B cell (primary cell): Measurements from ENCODE around the gene OR1E2. TPM values are rescaled to one million over a fixed set of nuclear protein-coding genes. Genes with fewer than 3 reads are reported as not detected.
"Not testable (repeated sequence)": the region's sequence is repeated elsewhere in the genome, so short reads cannot be mapped to it uniquely, and the experiment has no call there.

ENCODE experiments used
- ATAC-seq: fragments of 200-7000 bp; cut with Tn5 transposase; one replicate; pipeline ENCODE4 v1.10.0; 2021; ENCODE audit warnings: low read depth, mild to moderate bottlenecking, moderate number of reproducible peaks, moderate library complexity
- CTCF ChIA-PET: fragments of 350-600 bp; sonication (Branson Sonifier 250); formaldehyde crosslinking; loops from one replicate; lab custom pipeline; 2021; ENCODE audit warnings: antibody characterized with exemption, inconsistent platforms; lab: Charles Lee
- POLR2A ChIA-PET: fragments of 350-600 bp; sonication (Branson Sonifier 250); formaldehyde crosslinking; loops from one replicate; lab custom pipeline; 2021; ENCODE audit warnings: antibody characterized with exemption; lab: Charles Lee
- DNase-seq: peaks from one replicate; pipeline ENCODE4 v3.0.0; 2013
- H2AFZ ChIP-seq: 2 replicates; pipeline ENCODE4 v1.6.1; 2012; ENCODE audit warnings: mild to moderate bottlenecking, low read depth, low read length; ENCODE audit not compliant: insufficient read depth, poor library complexity, severe bottlenecking
- H3K27ac ChIP-seq, 2 donors: 1 replicate in 1 of 2; 2 replicates in 1 of 2; pipeline ENCODE4 v1.5.1; 2012 to 2013; ENCODE audit warnings: low read length in 2 of 2, mild to moderate bottlenecking in 2 of 2, moderate library complexity in 1 of 2
- H3K27me3 ChIP-seq, 4 experiments: fragments of 200-600 bp in 1 of 4; sonication (generic) in 1 of 4; replicated peaks in 1 of 4; 1 replicate in 2 of 4; 2 replicates in 2 of 4; pipeline versions ENCODE4 v1.6.1 to v1.7.0; 2013 to 2016; ENCODE audit warnings: low read length in 3 of 4, mild to moderate bottlenecking in 2 of 4, mixed read lengths in 1 of 4, moderate library complexity in 1 of 4; ENCODE audit not compliant: insufficient read depth in 4 of 4, control insufficient read depth in 3 of 4; ENCODE audit errors: control extremely low read depth in 1 of 4
- H3K36me3 ChIP-seq, 2 experiments: replicated peaks in 1 of 2; 1 replicate in 1 of 2; 2 replicates in 1 of 2; pipeline versions ENCODE4 v1.6.1 to v1.7.1; 2013; ENCODE audit warnings: low read length in 1 of 2; ENCODE audit not compliant: insufficient read depth in 2 of 2, control insufficient read depth in 1 of 2; ENCODE audit errors: control extremely low read depth in 1 of 2, extremely low read depth in 1 of 2
- H3K4me1 ChIP-seq, 2 donors: fragments of 200-600 bp in 1 of 2; sonication (generic) in 1 of 2; 1 replicate in 1 of 2; 2 replicates in 1 of 2; pipeline versions ENCODE4 v1.5.1 to v1.6.1; 2013 to 2017; ENCODE audit warnings: low read length in 2 of 2; ENCODE audit not compliant: control insufficient read depth in 2 of 2, insufficient read depth in 2 of 2
- H3K4me2 ChIP-seq: replicated peaks from 2 replicates; pipeline ENCODE3; 2012; ENCODE audit warnings: mild to moderate bottlenecking, low read depth, low read length; ENCODE audit not compliant: poor library complexity, severe bottlenecking
- H3K4me3 ChIP-seq, 5 experiments: fragments of 200-600 bp in 1 of 5; sonication (generic) in 1 of 5; 1 replicate in 3 of 5; 2 replicates in 2 of 5; pipeline versions ENCODE4 v1.5.1 to v1.7.0; 2011 to 2016; ENCODE audit warnings: low read length in 4 of 5, mild to moderate bottlenecking in 4 of 5, low read depth in 2 of 5, control low read depth in 1 of 5, moderate library complexity in 1 of 5; ENCODE audit not compliant: insufficient read depth in 1 of 5; ENCODE audit errors: control extremely low read depth in 1 of 5, extremely low read depth in 1 of 5
- H3K79me2 ChIP-seq: fragments of 200-600 bp; sonication (generic); one replicate; pipeline ENCODE4 v1.6.0; 2016; ENCODE audit warnings: low read length; ENCODE audit not compliant: control insufficient read depth, insufficient read depth
- H3K9ac ChIP-seq: fragments of 200-600 bp; sonication (generic); 2 replicates; pipeline ENCODE4 v1.6.1; 2017; ENCODE audit warnings: mild to moderate bottlenecking, low read length, moderate library complexity
- H3K9me3 ChIP-seq, 3 donors: one replicate each; pipeline versions ENCODE4 v1.6.1 to v1.7.1; 2013; ENCODE audit warnings: low read length in 2 of 3; ENCODE audit not compliant: control insufficient read depth in 2 of 3, insufficient read depth in 1 of 3; ENCODE audit errors: control extremely low read depth in 1 of 3
- H4K20me1 ChIP-seq: 2 replicates; pipeline ENCODE4 v1.6.0; 2012; ENCODE audit warnings: mild to moderate bottlenecking, low read length; ENCODE audit not compliant: insufficient read depth, control insufficient read depth, poor library complexity, severe bottlenecking
- H3K27ac Mint-ChIP-seq: one replicate; pipeline ENCODE4 v1.8.0; 2021; ENCODE audit warnings: mixed read lengths
- H3K27me3 Mint-ChIP-seq: one replicate; pipeline ENCODE4 v1.8.0; 2021; ENCODE audit warnings: mixed read lengths
- H3K4me1 Mint-ChIP-seq: one replicate; pipeline ENCODE4 v1.8.0; 2021; ENCODE audit warnings: mixed read lengths
- H3K4me3 Mint-ChIP-seq: one replicate; pipeline ENCODE4 v1.8.0; 2021; ENCODE audit warnings: mixed read lengths
- H3K9me3 Mint-ChIP-seq: one replicate; pipeline ENCODE4 v1.8.0; 2022; ENCODE audit warnings: mixed read lengths; ENCODE audit not compliant: insufficient read depth
- EZH2 ChIP-seq: IDR thresholded peaks from 2 replicates; pipeline ENCODE4 v1.6.1; 2012; ENCODE audit warnings: borderline replicate concordance, low read depth, mild to moderate bottlenecking, moderate library complexity, low read length; ENCODE audit not compliant: insufficient read depth, poor library complexity, severe bottlenecking
- WGBS: methylation state at CpG from one replicate; pipeline ENCODE4 v1.1.5; 2013; ENCODE audit warnings: missing lambda C conversion rate; ENCODE audit not compliant: insufficient coverage; 5-methylcytosine and 5-hydroxymethylcytosine counted together
- intact Hi-C: fragments of 100-400 bp; cut with micrococcal nuclease; formaldehyde crosslinking; loops from one replicate; pipeline ENCODE4 v1.10.0; 2022
- polyA plus RNA-seq: library from polyadenylated mRNA; depleted of rRNA; stranded (reverse); fragments of >200 nt; gene quantifications from 2 replicates; pipeline ENCODE4 v1.2.3, GENCODE V29; 2012
- total RNA-seq, 2 donors: library from RNA; stranded (reverse); fragments of 120-200 nt in 1 of 2; gene quantifications; 1 replicate in 1 of 2; 2 replicates in 1 of 2; pipeline versions ENCODE4 v1.2.3 to v1.2.4, GENCODE V29; 2013 to 2022
- TF ChIP-seq, protein P1 (sequence below): fragments of 200-600 bp; IDR thresholded peaks from one replicate; pipeline ENCODE4 v1.8.0; 2022; ENCODE audit warnings: antibody characterized with exemption, mild to moderate bottlenecking

OR1E2 gene
- total and polyA plus RNA-seq, 2 donors (not counting 1 experiment from before 2014, with no cell fraction given): not detected

DNA sequence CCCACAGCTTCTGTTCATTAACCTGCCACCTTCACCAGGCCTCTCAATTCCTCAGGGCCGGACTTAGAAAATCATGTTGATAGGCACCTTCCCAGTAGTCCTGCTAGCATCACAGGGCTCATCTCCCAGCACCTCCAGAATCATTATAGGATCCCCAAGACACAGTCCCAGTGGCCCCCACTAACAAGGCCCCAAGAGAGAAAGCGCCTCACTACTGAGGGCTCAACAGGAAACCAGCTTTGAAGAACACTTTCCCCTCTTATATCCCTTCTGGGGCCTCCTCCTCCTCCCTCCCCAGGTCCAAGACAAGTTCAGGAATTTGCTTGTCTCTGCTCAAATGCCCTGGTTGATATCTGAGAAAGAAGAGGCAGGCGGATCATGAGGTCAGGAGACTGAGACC lies 22.6 kb downstream of the OR1E2 start, which contains the start of gene OR3A3:
Gene OR3A3, plus strand, starts transcription at position 301 of the 400 bp plus-strand sequence.
- 100% methylated on average over 1 of the region's 3 CpGs for WGBS
- Histone ChIP-seq H3K27me3 (peaks cover 0 to 4% (median 3%) of the 10 kb centered on the region in 4 experiments), H3K9ac (no peak within 1 kb of the TSS), H3K4me2 (no peak within 1 kb of the TSS), H3K4me3 (no peak within 1 kb of the TSS), H3K27ac (no peak within 1 kb of the TSS), H3K36me3 (no peaks in the 10 kb centered on the region), H3K79me2 (no peaks in the 10 kb centered on the region), H4K20me1 (no peaks in the 10 kb centered on the region), H2AFZ (no peak within 1 kb of the TSS), H3K4me1 (no peaks in the 10 kb centered on the region), H3K9me3 (peaks cover 2 to 6% (median 3%) of the 10 kb centered on the region in 3 donors)
- ChIA-PET POLR2A (no interaction called here), CTCF (no interaction called here)
- no peak for TF ChIP-seq EZH2
- TF ChIP-seq, protein P1, sequence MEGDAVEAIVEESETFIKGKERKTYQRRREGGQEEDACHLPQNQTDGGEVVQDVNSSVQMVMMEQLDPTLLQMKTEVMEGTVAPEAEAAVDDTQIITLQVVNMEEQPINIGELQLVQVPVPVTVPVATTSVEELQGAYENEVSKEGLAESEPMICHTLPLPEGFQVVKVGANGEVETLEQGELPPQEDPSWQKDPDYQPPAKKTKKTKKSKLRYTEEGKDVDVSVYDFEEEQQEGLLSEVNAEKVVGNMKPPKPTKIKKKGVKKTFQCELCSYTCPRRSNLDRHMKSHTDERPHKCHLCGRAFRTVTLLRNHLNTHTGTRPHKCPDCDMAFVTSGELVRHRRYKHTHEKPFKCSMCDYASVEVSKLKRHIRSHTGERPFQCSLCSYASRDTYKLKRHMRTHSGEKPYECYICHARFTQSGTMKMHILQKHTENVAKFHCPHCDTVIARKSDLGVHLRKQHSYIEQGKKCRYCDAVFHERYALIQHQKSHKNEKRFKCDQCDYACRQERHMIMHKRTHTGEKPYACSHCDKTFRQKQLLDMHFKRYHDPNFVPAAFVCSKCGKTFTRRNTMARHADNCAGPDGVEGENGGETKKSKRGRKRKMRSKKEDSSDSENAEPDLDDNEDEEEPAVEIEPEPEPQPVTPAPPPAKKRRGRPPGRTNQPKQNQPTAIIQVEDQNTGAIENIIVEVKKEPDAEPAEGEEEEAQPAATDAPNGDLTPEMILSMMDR: no peak
- no peak for DNase-seq
- H3K4me1 Mint-ChIP-seq: no peaks in the 10 kb centered on the region
- intact Hi-C loops: no loop called here
- ATAC-seq: no peak
- H3K27me3 Mint-ChIP-seq: peaks cover 33% of the 10 kb centered on the region
- peaks cover 2% of the 10 kb centered on the region for H3K9me3 Mint-ChIP-seq
- H3K4me3 Mint-ChIP-seq: no peak within 1 kb of the TSS
- H3K27ac Mint-ChIP-seq: no peak within 1 kb of the TSS

DNA sequence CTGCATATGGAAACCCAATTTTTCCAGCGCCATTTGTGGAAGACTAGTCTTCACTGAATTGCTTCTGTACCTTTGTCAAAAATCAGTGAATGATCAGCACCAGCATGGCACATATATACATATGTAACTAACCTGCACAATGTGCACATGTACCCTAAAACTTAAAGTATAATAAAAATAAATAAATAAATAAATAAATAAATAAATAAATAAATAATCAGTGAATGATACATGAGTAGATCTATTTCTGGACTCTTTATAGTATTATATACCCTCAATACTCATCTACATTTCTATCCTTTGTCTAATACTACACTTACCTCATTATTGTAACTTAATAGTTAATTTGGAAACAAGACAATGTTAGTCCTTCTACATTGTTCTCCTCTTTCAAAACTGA lies 29.8 kb downstream of the OR1E2 start:
- H3K9me3 ChIP-seq, H3K9ac ChIP-seq, DNase-seq, H3K4me1 ChIP-seq, intact Hi-C loops, H2AFZ ChIP-seq, H3K9me3 Mint-ChIP-seq, H3K79me2 ChIP-seq, H3K4me3 ChIP-seq, H4K20me1 ChIP-seq, H3K4me1 Mint-ChIP-seq, H3K36me3 ChIP-seq, H3K4me2 ChIP-seq, POLR2A ChIA-PET, ATAC-seq, H3K27me3 ChIP-seq, H3K27ac ChIP-seq, H3K4me3 Mint-ChIP-seq, CTCF ChIA-PET, H3K27ac Mint-ChIP-seq: not testable (repeated sequence)
- no CpG with 5 or more reads among the region's 1 CpG for WGBS
- peaks cover 20% of the 10 kb centered on the region for H3K27me3 Mint-ChIP-seq
